ENCODE data around the gene ATP6V0E1.

Gene ATP6V0E1

GRCh38 chr5:172956936-172957335 is 26.6 kb upstream of the ATP6V0E1 start:
- peak in 1 of 2 donors; percentile 13 for DNase-seq
- H3K18ac ChIP-seq (ENCODE audit: low read length), result no peak overlapping the region
- no peak overlapping the region for H3K14ac ChIP-seq (ENCODE audit: low read length)
- H3K23ac ChIP-seq (ENCODE audit: low read length), result no peak overlapping the region
- no peak overlapping the region for H2BK120ac ChIP-seq (ENCODE audit: insufficient read depth, low read length, poor library complexity)
- WGBS (ENCODE audit: extremely low coverage, insufficient coverage, insufficient read length), result no CpG with 5 or more reads among the region's 4 CpGs
- no peak overlapping the region for H4K8ac ChIP-seq (ENCODE audit: low read depth, low read length)
- no peak overlapping the region for H3K4ac ChIP-seq (ENCODE audit: low read depth, low read length)
- H4K91ac ChIP-seq (ENCODE audit: low read depth, low read length), result no peak overlapping the region
- H3K9me3 ChIP-seq (ENCODE audit: insufficient read depth, low read depth, low read length), result no peaks in the 10 kb centered on the region
- H3K9ac ChIP-seq (ENCODE audit: low read length), result no peak overlapping the region
- peak overlapping the region; percentile 13 for H2BK12ac ChIP-seq (ENCODE audit: low read length)
- H3K27me3 ChIP-seq (ENCODE audit: insufficient read depth, low read length), result no peaks in the 10 kb centered on the region
- H4K12ac ChIP-seq (ENCODE audit: low read depth, low read length), result no peak overlapping the region
- H2BK5ac ChIP-seq (ENCODE audit: low read depth, low read length, poor library complexity), result no peak overlapping the region
- H3K79me1 ChIP-seq (ENCODE audit: low read length), result peaks cover 10% of the 10 kb centered on the region
- H3K4me3 ChIP-seq (ENCODE audit: low read depth, low read length), result no peak overlapping the region
- peaks cover 3 to 4% of the 10 kb centered on the region in 2 experiments for H3K4me1 ChIP-seq (ENCODE audit: control insufficient read depth in 1 of 2, insufficient read depth in 2 of 2, low read length in 2 of 2)
- H3K79me2 ChIP-seq (ENCODE audit: control insufficient read depth, insufficient read depth, low read length, poor library complexity), result peaks cover 3% of the 10 kb centered on the region
- H3K36me3 ChIP-seq (ENCODE audit: control insufficient read depth in 1 of 2, insufficient read depth in 2 of 2, low read length in 2 of 2), result no peaks in the 10 kb centered on the region
- peak overlapping the region; percentile 9 for H3K27ac ChIP-seq (ENCODE audit: low read depth, low read length)
- H3K4me2 ChIP-seq (ENCODE audit: low read length), result no peak overlapping the region
- H2AFZ ChIP-seq (ENCODE audit: insufficient read depth, low read length, poor library complexity), result no peak overlapping the region
- H2AK5ac ChIP-seq (ENCODE audit: low read length), result no peak overlapping the region

- DNase-seq, result no peak
- Histone ChIP-seq H4K8ac (ENCODE audit: low read depth, low read length) (peak overlapping the region; percentile 25), H3K27ac (ENCODE audit: low read depth, low read length) (no peak overlapping the region), H3K4ac (ENCODE audit: low read depth, low read length) (no peak overlapping the region), H2AK5ac (ENCODE audit: low read length) (no peak overlapping the region), H3K79me1 (ENCODE audit: low read length) (peaks cover 10% of the 10 kb centered on the region), H3K4me2 (ENCODE audit: low read length) (no peak overlapping the region), H3K79me2 (ENCODE audit: control insufficient read depth, insufficient read depth, low read length, poor library complexity) (peaks cover 3% of the 10 kb centered on the region), H3K14ac (ENCODE audit: low read length) (peak overlapping the region; percentile 42), H3K23ac (ENCODE audit: low read length) (no peak overlapping the region), H3K36me3 (ENCODE audit: control insufficient read depth in 1 of 2, insufficient read depth in 2 of 2, low read length in 2 of 2) (no peaks in the 10 kb centered on the region), H3K4me1 (ENCODE audit: control insufficient read depth in 1 of 2, insufficient read depth in 2 of 2, low read length in 2 of 2) (peaks cover 3 to 4% of the 10 kb centered on the region in 2 experiments), H2BK12ac (ENCODE audit: low read length) (peak overlapping the region; percentile 68), H3K27me3 (ENCODE audit: insufficient read depth, low read length) (no peaks in the 10 kb centered on the region), H3K9me3 (ENCODE audit: insufficient read depth, low read depth, low read length) (no peaks in the 10 kb centered on the region), H2BK5ac (ENCODE audit: low read depth, low read length, poor library complexity) (no peak overlapping the region), H3K9ac (ENCODE audit: low read length) (no peak overlapping the region), H2BK120ac (ENCODE audit: insufficient read depth, low read length, poor library complexity) (peak overlapping the region; percentile 44), H4K91ac (ENCODE audit: low read depth, low read length) (peak overlapping the region; percentile 11), H4K12ac (ENCODE audit: low read depth, low read length) (no peak overlapping the region), H3K4me3 (ENCODE audit: low read depth, low read length) (no peak overlapping the region), H3K18ac (ENCODE audit: low read length) (no peak overlapping the region), H2AFZ (ENCODE audit: insufficient read depth, low read length, poor library complexity) (no peak overlapping the region)
- no CpG with 5 or more reads among the region's 5 CpGs for WGBS (ENCODE audit: extremely low coverage, insufficient coverage, insufficient read length)
Observed at GRCh38 chr5:172957458-172957857, 26.1 kb upstream of the ATP6V0E1 start.

GRCh38 chr5:172958331-172959046 is 25.1 kb upstream of the ATP6V0E1 start:
- no CpG with 5 or more reads among the region's 54 CpGs for whole genome bisulfite sequencing (ENCODE audit: extremely low coverage, insufficient coverage, insufficient read length)
- Histone ChIP-seq H3K36me3 (ENCODE audit: control insufficient read depth in 1 of 2, insufficient read depth in 2 of 2, low read length in 2 of 2) (no peaks in the 10 kb centered on the region), H2BK120ac (ENCODE audit: insufficient read depth, low read length, poor library complexity) (peak overlapping the region; percentile 62), H3K79me1 (ENCODE audit: low read length) (peaks cover 10% of the 10 kb centered on the region), H2BK5ac (ENCODE audit: low read depth, low read length, poor library complexity) (peak overlapping the region; percentile 52), H3K9ac (ENCODE audit: low read length) (no peak overlapping the region), H4K91ac (ENCODE audit: low read depth, low read length) (peak overlapping the region; percentile 77), H3K4me2 (ENCODE audit: low read length) (peak overlapping the region; percentile 59), H3K79me2 (ENCODE audit: control insufficient read depth, insufficient read depth, low read length, poor library complexity) (peaks cover 3% of the 10 kb centered on the region), H3K18ac (ENCODE audit: low read length) (peak overlapping the region; percentile 67), H3K27ac (ENCODE audit: low read depth, low read length) (peak overlapping the region; percentile 35), H2AFZ (ENCODE audit: insufficient read depth, low read length, poor library complexity) (peak overlapping the region; percentile 75), H4K8ac (ENCODE audit: low read depth, low read length) (peak overlapping the region; percentile 83), H3K4ac (ENCODE audit: low read depth, low read length) (peak overlapping the region; percentile 6), H3K23ac (ENCODE audit: low read length) (no peak overlapping the region), H2AK5ac (ENCODE audit: low read length) (no peak overlapping the region), H3K4me3 (ENCODE audit: low read depth, low read length) (peak overlapping the region; percentile 67), H3K14ac (ENCODE audit: low read length) (peak overlapping the region; percentile 57), H2BK12ac (ENCODE audit: low read length) (peak overlapping the region; percentile 25), H3K4me1 (ENCODE audit: control insufficient read depth in 1 of 2, insufficient read depth in 2 of 2, low read length in 2 of 2) (peaks cover 3 to 4% of the 10 kb centered on the region in 2 experiments), H3K9me3 (ENCODE audit: insufficient read depth, low read depth, low read length) (no peaks in the 10 kb centered on the region), H3K27me3 (ENCODE audit: insufficient read depth, low read length) (no peaks in the 10 kb centered on the region), H4K12ac (ENCODE audit: low read depth, low read length) (peak overlapping the region; percentile 49)
- peak; percentile 65 to 79 for DNase-seq

GRCh38 chr5:172959824-172960799 is 23.5 kb upstream of the ATP6V0E1 start:
- Histone ChIP-seq H3K36me3 (ENCODE audit: control insufficient read depth in 1 of 2, insufficient read depth in 2 of 2, low read length in 2 of 2) (peaks cover 2 to 4% of the 10 kb centered on the region in 2 experiments), H2BK120ac (ENCODE audit: insufficient read depth, low read length, poor library complexity) (peak overlapping the region; percentile 37), H3K4me3 (ENCODE audit: low read depth, low read length) (peak overlapping the region; percentile 95), H2AFZ (ENCODE audit: insufficient read depth, low read length, poor library complexity) (peak overlapping the region; percentile 13), H3K79me2 (ENCODE audit: control insufficient read depth, insufficient read depth, low read length, poor library complexity) (peaks cover 3% of the 10 kb centered on the region), H3K79me1 (ENCODE audit: low read length) (peaks cover 9% of the 10 kb centered on the region), H3K14ac (ENCODE audit: low read length) (peak overlapping the region; percentile 58), H4K91ac (ENCODE audit: low read depth, low read length) (peak overlapping the region; percentile 14), H3K9ac (ENCODE audit: low read length) (peak overlapping the region; percentile 98), H2BK5ac (ENCODE audit: low read depth, low read length, poor library complexity) (no peak overlapping the region), H3K18ac (ENCODE audit: low read length) (peak overlapping the region; percentile 57), H4K8ac (ENCODE audit: low read depth, low read length) (peak overlapping the region; percentile 95), H3K27ac (ENCODE audit: low read depth, low read length) (no peak overlapping the region), H3K4me2 (ENCODE audit: low read length) (peak overlapping the region; percentile 67), H3K4ac (ENCODE audit: low read depth, low read length) (peak overlapping the region; percentile 8), H2AK5ac (ENCODE audit: low read length) (peak overlapping the region; percentile 3), H3K23ac (ENCODE audit: low read length) (no peak overlapping the region), H3K9me3 (ENCODE audit: insufficient read depth, low read depth, low read length) (no peaks in the 10 kb centered on the region), H2BK12ac (ENCODE audit: low read length) (no peak overlapping the region), H4K12ac (ENCODE audit: low read depth, low read length) (peak overlapping the region; percentile 56), H3K4me1 (ENCODE audit: control insufficient read depth in 1 of 2, insufficient read depth in 2 of 2, low read length in 2 of 2) (peaks cover 3 to 4% of the 10 kb centered on the region in 2 experiments), H3K27me3 (ENCODE audit: insufficient read depth, low read length) (no peaks in the 10 kb centered on the region)
- no CpG with 5 or more reads among the region's 28 CpGs for WGBS (ENCODE audit: extremely low coverage, insufficient coverage, insufficient read length)
- no peak for DNase-seq

Data from trophoblast cell (in vitro differentiated cells and primary cell).